Astrocyte of the cerebellum (primary cell): Measurements from ENCODE around the gene SORCS2.
"Not testable (repeated sequence)": the region's sequence is repeated elsewhere in the genome, so short reads cannot be mapped to it uniquely, and the experiment has no call there.

Experiments used
- DNase-seq: peaks from one replicate; pipeline ENCODE4 v3.0.0-alpha.2; 2011; ENCODE audit warnings: low read depth
- H3K4me3 ChIP-seq: 2 replicates; pipeline ENCODE4 v1.5.1; 2011; ENCODE audit warnings: mild to moderate bottlenecking, low read depth, low read length, moderate library complexity
- in situ Hi-C: cut with HindIII; loops from 2 replicates; pipeline ENCODE4 v1.10.0; 2017; ENCODE audit warnings: low sequenced_read_pairs
- TF ChIP-seq, protein P1 (sequence below): IDR thresholded peaks from 2 replicates; pipeline ENCODE4 v1.5.1; 2012; ENCODE audit warnings: low read length, low read depth, moderate library complexity, mild to moderate bottlenecking; ENCODE audit errors: missing control alignments

The SORCS2 gene

DNA sequence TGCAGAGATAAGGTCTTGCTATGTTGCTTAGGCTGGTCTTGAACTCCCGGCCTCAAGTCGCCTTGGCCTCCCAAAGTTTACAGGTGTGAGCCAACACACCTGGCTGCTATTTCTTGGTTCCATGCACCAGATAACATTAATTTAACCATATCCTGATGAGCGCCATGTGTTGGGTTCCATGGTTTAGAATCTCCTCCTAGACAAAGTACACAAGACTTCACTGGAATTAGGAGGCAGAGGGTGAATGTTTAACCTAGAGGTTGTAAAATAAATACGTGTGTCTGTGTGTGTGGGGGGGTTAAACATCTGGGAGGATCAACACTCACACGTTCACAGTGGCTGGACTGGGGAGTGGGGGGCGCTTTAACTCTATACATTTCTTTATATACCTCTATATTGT is 32.4 kb upstream of the SORCS2 start:
- in situ Hi-C loops: no loop called here
- DNase-seq: no peak
- no peak overlapping the region for H3K4me3 ChIP-seq
- TF ChIP-seq, protein P1, sequence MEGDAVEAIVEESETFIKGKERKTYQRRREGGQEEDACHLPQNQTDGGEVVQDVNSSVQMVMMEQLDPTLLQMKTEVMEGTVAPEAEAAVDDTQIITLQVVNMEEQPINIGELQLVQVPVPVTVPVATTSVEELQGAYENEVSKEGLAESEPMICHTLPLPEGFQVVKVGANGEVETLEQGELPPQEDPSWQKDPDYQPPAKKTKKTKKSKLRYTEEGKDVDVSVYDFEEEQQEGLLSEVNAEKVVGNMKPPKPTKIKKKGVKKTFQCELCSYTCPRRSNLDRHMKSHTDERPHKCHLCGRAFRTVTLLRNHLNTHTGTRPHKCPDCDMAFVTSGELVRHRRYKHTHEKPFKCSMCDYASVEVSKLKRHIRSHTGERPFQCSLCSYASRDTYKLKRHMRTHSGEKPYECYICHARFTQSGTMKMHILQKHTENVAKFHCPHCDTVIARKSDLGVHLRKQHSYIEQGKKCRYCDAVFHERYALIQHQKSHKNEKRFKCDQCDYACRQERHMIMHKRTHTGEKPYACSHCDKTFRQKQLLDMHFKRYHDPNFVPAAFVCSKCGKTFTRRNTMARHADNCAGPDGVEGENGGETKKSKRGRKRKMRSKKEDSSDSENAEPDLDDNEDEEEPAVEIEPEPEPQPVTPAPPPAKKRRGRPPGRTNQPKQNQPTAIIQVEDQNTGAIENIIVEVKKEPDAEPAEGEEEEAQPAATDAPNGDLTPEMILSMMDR: no peak

DNA sequence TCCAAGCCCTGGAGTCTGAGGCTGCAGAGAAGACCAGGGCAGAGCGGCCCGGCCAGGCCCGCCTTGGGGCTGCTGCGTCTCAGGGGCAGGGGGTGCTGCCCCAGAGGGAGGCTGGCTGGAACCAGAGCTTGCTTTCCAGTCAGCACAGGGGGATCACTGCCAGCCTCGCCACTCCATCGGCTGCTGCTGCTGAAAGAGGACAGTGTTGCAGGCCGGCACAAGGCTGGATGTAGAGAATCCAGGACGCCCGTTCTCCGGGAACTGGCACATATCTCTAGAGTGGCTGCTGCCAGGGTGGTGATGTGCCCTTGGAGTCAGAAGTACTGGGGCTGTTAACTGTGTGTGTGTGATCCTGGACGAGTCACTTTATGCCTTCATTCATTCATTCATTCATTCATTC is 31.9 kb upstream of the SORCS2 start:
- no peak for DNase-seq
- TF ChIP-seq, protein P1: no peak
- in situ Hi-C loops: no loop called here
- H3K4me3 ChIP-seq: no peak overlapping the region

DNA sequence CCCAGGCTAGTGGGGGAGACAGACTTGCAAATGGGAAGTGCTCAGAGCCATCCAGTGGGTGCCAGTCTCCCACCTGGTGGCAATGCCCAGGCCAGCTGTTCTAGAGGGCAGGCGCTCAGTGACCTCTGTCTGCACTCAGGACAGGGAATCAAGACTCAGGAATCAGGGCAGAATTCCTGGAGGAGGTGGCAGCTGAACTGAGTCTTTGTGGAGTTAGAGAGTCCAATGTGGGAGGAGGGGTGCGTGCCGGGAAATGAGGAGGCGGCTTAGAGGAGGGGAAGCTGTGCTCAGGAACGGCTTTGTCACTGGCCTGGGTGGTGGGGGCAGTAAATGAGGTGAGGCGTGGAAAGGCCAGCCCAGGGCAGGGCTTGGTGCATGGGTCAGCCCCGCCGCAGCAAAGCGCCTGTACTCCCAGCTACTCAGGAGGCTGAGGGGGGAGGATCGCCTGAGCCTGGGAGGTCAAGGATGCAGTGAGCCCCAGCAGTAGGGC is 31.3 kb upstream of the SORCS2 start:
- H3K4me3 ChIP-seq: no peak overlapping the region
- in situ Hi-C loops: no loop called here
- no peak for DNase-seq
- TF ChIP-seq, protein P1: no peak

DNA sequence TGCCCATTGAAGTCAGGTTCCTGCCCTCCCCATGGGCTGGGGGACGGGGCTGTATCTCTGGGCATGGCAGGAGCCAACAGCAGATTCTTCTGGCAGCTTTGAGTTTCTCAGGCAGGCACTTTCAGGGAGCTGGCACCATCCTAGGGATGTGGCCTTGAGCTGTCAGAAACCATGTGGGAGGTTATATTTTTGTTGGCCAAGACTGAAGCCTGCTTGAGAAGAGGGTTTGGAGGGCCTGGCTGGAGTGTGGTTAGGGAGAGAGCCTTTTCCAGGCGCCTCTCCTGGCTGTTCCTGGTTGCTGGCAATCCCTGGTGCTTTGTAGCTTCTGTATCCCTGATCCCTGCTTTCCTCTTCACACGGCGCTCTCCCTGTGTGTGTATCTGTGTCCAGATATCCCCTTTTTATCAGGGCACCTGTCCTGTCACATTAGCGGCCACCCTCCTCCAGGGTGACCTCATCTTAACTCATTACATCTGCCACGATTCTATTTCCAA is 30.6 kb upstream of the SORCS2 start:
- H3K4me3 ChIP-seq: no peak overlapping the region
- DNase-seq: peak; percentile 66
- TF ChIP-seq, protein P1: no peak
- in situ Hi-C loops: no loop called here

DNA sequence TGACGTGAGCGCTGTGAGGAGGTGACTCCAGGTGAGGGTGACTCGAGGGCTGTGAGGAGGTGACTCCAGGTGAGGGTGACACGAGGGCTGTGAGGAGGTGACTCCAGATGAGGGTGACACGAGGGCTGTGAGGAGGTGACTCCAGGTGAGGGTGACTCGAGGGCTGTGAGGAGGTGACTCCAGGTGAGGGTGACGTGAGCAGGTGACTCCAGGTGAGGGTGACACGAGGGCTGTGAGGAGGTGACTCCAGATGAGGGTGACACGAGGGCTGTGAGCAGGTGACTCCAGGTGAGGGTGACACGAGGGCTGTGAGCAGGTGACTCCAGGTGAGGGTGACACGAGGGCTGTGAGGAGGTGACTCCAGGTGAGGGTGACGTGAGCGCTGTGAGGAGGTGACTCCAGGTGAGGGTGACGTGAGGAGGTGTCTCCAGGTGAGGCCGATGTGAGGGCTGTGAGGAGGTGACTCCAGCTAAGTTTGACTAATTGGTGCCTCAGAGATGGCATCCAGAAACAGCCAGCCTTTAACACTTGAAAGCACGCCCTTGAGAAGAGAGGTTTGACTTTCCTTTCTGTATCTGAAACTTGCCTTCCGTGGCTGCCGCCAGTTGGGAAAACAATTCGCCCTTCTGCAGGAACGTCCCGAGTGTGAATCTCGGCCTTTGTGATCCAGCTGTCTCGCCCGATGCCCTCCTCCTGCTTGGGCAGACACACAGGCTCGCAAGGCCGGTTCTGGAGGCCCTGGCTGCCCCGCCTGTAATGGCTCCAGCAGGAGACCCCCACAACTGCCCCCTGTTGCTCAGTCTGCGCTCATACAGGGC is 27.1 kb upstream of the SORCS2 start:
- H3K4me3 ChIP-seq, in situ Hi-C loops, DNase-seq: not testable (repeated sequence)

DNA sequence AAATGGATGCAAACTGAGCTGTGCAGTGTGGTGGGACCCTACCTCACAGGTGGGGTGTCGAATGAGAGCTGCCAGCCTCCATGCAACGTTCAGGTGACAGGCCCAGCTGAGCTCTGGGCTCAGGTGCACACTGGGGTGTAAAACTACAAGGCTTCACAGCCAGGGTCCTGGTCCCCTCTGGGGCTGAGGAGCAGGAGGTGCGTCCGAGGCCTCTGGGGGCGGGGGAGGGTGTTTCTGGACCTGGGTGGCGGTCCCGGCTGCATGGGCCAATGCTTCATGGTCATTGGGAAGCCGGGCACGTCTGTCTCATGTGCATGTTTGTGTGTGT is 26.5 kb upstream of the SORCS2 start:
- in situ Hi-C loops: no loop called here
- TF ChIP-seq, protein P1: no peak

DNA sequence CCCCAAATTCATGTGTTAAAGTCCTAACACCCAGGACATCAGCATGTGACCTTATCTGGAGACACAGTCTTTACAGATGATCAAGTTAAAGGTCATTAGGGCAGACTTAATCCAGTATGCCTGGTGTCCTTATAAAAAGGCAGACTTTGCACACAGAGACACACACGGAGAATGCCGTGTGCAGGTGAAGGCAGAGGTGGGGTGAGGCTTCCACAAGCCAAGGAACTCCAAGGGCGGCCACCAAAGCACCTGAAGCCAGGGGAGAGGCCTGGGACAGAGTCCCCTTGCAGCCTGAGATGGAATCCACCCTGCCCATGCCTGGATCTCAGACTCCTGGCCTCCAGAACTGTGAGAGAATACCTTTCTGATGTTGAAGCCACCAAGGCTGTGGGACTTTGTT is 26.1 kb upstream of the SORCS2 start:
- no peak for DNase-seq
- H3K4me3 ChIP-seq: no peak overlapping the region
- in situ Hi-C loops: no loop called here
- TF ChIP-seq, protein P1: no peak

More for the DNA sequence above, 26.5 kb upstream of the SORCS2 start:
- no peak for DNase-seq
- no peak overlapping the region for H3K4me3 ChIP-seq
